Spleen (tissue), 11 donors: Measurements from ENCODE around the gene IRS2. TPM values are rescaled to one million over a fixed set of nuclear protein-coding genes. Genes with fewer than 3 reads are reported as not detected.

Experiments
- DNase-seq: peaks from one replicate; pipeline ENCODE4 v3.0.0-alpha.2; 2020
- H3K27ac ChIP-seq, 8 donors: fragments of 200-600 bp; sonication (generic) in 7 of 8; 1 replicate in 4 of 8; 2 replicates in 4 of 8; pipeline versions ENCODE4 v1.5.0 to v1.8.0; 2016 to 2021; ENCODE audit warnings: inconsistent platforms in 4 of 8, mild to moderate bottlenecking in 4 of 8, moderate library complexity in 1 of 8
- H3K27me3 ChIP-seq, 7 donors: fragments of 200-600 bp; sonication (generic) in 6 of 7; replicated peaks in 1 of 7; 1 replicate in 4 of 7; 2 replicates in 3 of 7; pipeline versions ENCODE4 v1.5.0 to v1.8.0; 2016 to 2021; ENCODE audit warnings: inconsistent platforms in 3 of 7, mild to moderate bottlenecking in 1 of 7
- H3K36me3 ChIP-seq, 6 donors: fragments of 200-600 bp; sonication (generic) in 5 of 6; 1 replicate in 4 of 6; 2 replicates in 2 of 6; pipeline versions ENCODE4 v1.5.0 to v1.8.0; 2016 to 2021; ENCODE audit warnings: inconsistent platforms in 2 of 6
- H3K4me1 ChIP-seq, 6 donors: fragments of 200-600 bp; sonication (generic) in 5 of 6; 1 replicate in 3 of 6; 2 replicates in 3 of 6; pipeline versions ENCODE4 v1.5.0 to v1.8.0; 2016 to 2021; ENCODE audit warnings: inconsistent platforms in 3 of 6
- H3K4me3 ChIP-seq, 8 donors: fragments of 200-600 bp; sonication (generic) in 7 of 8; 1 replicate in 4 of 8; 2 replicates in 4 of 8; pipeline versions ENCODE4 v1.5.0 to v1.8.0; 2016 to 2021; ENCODE audit warnings: inconsistent platforms in 4 of 8, mild to moderate bottlenecking in 4 of 8, moderate library complexity in 2 of 8
- H3K9me3 ChIP-seq, 8 donors: fragments of 200-600 bp; sonication (generic) in 7 of 8; 1 replicate in 4 of 8; 2 replicates in 4 of 8; pipeline versions ENCODE4 v1.5.0 to v1.8.0; 2016 to 2021; ENCODE audit warnings: inconsistent platforms in 4 of 8
- CTCF ChIP-seq, 11 experiments: fragments of 200-600 bp in 7 of 11; fragments of 450-650 bp in 4 of 11; sonication (generic) in 4 of 11; IDR thresholded peaks in 8 of 11; conservative IDR thresholded peaks in 3 of 11; 1 replicate in 7 of 11; 2 replicates in 4 of 11; pipeline versions ENCODE4 v1.4.0 to v1.8.0; 2016 to 2021; ENCODE audit warnings: antibody characterized with exemption in 11 of 11, inconsistent platforms in 4 of 11, mild to moderate bottlenecking in 1 of 11
- POLR2A ChIP-seq, 3 donors: fragments of 450-650 bp; IDR thresholded peaks; one replicate each; pipeline ENCODE4 v1.5.1; 2017; ENCODE audit warnings: antibody characterized with exemption in 3 of 3, mild to moderate bottlenecking in 1 of 3
- POLR2AphosphoS5 ChIP-seq, 3 donors: sonication (generic); formaldehyde crosslinking; IDR thresholded peaks; one replicate each; pipeline ENCODE4 v1.5.1; 2017; ENCODE audit warnings: antibody characterized with exemption in 3 of 3
- WGBS, 5 donors: extraction: QIAGEN DNeasy Blood & Tissue Kit in 3 of 5; methylation state at CpG; one replicate each; pipeline versions ENCODE4 v1.1.5 to v1.1.7; 2013 to 2018; 5-methylcytosine and 5-hydroxymethylcytosine counted together
- intact Hi-C: fragments of 100-400 bp; cut with DNase I; formaldehyde crosslinking; loops from one replicate; pipeline ENCODE4 v1.15.0; 2023; ENCODE audit warnings: low total_unique reads
- polyA plus RNA-seq, 3 donors: library from polyadenylated mRNA; stranded (reverse); fragments of 200-250 nt; gene quantifications; one replicate each; pipeline ENCODE4 v1.2.1, GENCODE V29; 2013
- total RNA-seq, 7 donors: library from RNA; depleted of rRNA in 3 of 7; stranded (reverse); fragments of >200 nt in 3 of 7; fragmentation: NEBNext Ultra II Directional in 4 of 7; extraction: Animal tissue kit (Norgen Biotek cat#: 25700) in 4 of 7; gene quantifications; one replicate each; pipeline versions ENCODE4 v1.1.0 to v1.2.1, GENCODE V29; 2016 to 2021
- donor health status: healthy with polysubstance abuse.
- donor health status: DM: no; HTN: no; CAD: no; lungs with moderate emphysema.
- donor health status: DM: no; HTN: no; CAD: no.
- donor health status: Bipolar disorder and iron deficiency.
- donor health status: healthy.
- donor health status: DM: no; HTN: no; CAD: no.
- donor health status: DM: yes; HTN: yes; CAD: no.

IRS2 gene
- total and polyA plus RNA-seq, 10 donors, result 1.4 to 31.3 (median 13.5) TPM

DNA sequence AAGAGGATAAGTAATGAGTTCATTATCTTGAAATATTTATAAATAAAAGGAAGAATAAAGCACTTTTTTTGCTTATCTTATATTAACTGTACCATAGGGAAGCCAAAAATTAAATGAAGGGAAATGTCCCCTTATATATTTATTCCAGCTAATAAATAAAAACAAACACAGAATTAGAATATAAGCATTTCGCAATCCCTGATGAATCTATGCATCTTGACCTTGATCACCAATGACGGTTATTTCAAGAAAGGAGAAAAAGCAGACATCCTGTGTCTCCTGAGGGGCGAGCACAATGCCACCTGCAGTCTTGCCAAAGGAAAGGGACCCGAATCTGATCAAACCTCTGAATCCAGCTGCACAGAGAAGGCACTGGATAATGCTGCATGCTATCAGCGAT is 29.3 kb upstream of the IRS2 start:
- WGBS, 5 donors, result 60 to 84% (median 78%) methylated on average over 5 of the region's 5 CpGs
- no peak for DNase-seq
- intact Hi-C loops, result no loop called here
- no peak overlapping the region for H3K27ac ChIP-seq
- no peaks in the 10 kb centered on the region for H3K9me3 ChIP-seq
- no peaks in the 10 kb centered on the region for H3K4me1 ChIP-seq
- peaks cover 0 to 55% (median 0%) of the 10 kb centered on the region in 7 donors for H3K27me3 ChIP-seq
- H3K4me3 ChIP-seq, result no peak overlapping the region
- TF ChIP-seq POLR2A (IDR thresholded peaks at IDR 0.05) (no peak), CTCF (IDR thresholded peaks at IDR 0.05 in 8 of 11, conservative IDR thresholded peaks at IDR 0.05 in 3 of 11) (no peak), POLR2AphosphoS5 (IDR thresholded peaks at IDR 0.05) (no peak)
- no peaks in the 10 kb centered on the region for H3K36me3 ChIP-seq

GRCh38 chr13:109813663-109814062 is 27.3 kb upstream of the IRS2 start:
- Histone ChIP-seq H3K4me1 (no peaks in the 10 kb centered on the region), H3K27me3 (peaks cover 0 to 50% (median 0%) of the 10 kb centered on the region in 7 donors), H3K36me3 (no peaks in the 10 kb centered on the region), H3K27ac (no peak overlapping the region), H3K4me3 (no peak overlapping the region), H3K9me3 (no peaks in the 10 kb centered on the region)
- TF ChIP-seq POLR2AphosphoS5 (IDR thresholded peaks at IDR 0.05), result no peak
- TF ChIP-seq CTCF (IDR thresholded peaks at IDR 0.05 in 8 of 11, conservative IDR thresholded peaks at IDR 0.05 in 3 of 11), result no peak
- no peak for TF ChIP-seq POLR2A (IDR thresholded peaks at IDR 0.05)
- DNase-seq, result no peak
- intact Hi-C loops, result no loop called here

GRCh38 chr13:109812382-109812781 is 26.0 kb upstream of the IRS2 start:
- 61 to 79% (median 79%) methylated on average over 8 of the region's 8 CpGs for WGBS, 5 donors
- no peak for DNase-seq
- Histone ChIP-seq H3K36me3 (no peaks in the 10 kb centered on the region), H3K4me1 (no peaks in the 10 kb centered on the region), H3K9me3 (no peaks in the 10 kb centered on the region), H3K4me3 (no peak overlapping the region), H3K27me3 (peaks cover 0 to 52% (median under 1%) of the 10 kb centered on the region in 7 donors), H3K27ac (no peak overlapping the region)
- intact Hi-C loops, result no loop called here
- TF ChIP-seq CTCF (IDR thresholded peaks at IDR 0.05 in 8 of 11, conservative IDR thresholded peaks at IDR 0.05 in 3 of 11) (no peak), POLR2AphosphoS5 (IDR thresholded peaks at IDR 0.05) (no peak), POLR2A (IDR thresholded peaks at IDR 0.05) (no peak)

- 84 to 93% (median 88%) methylated on average over 19 of the region's 19 CpGs for WGBS, 5 donors
- Histone ChIP-seq H3K27ac (no peak overlapping the region), H3K4me3 (no peak overlapping the region), H3K4me1 (no peaks in the 10 kb centered on the region), H3K36me3 (no peaks in the 10 kb centered on the region), H3K9me3 (no peaks in the 10 kb centered on the region), H3K27me3 (peaks cover 0 to 51% (median 4%) of the 10 kb centered on the region in 7 donors)
- TF ChIP-seq POLR2AphosphoS5 (IDR thresholded peaks at IDR 0.05) (no peak), CTCF (IDR thresholded peaks at IDR 0.05 in 8 of 11, conservative IDR thresholded peaks at IDR 0.05 in 3 of 11) (no peak), POLR2A (IDR thresholded peaks at IDR 0.05) (no peak)
- no peak for DNase-seq
- intact Hi-C loops, result no loop called here
These were observed 24.6 kb upstream of the IRS2 start for GRCh38 chr13:109810761-109811510.
